NCI-H2107 treated with DMSO at 0.1 percent for 48 hours (cell line): ENCODE results near the gene DNAAF8.

Experiments
- DNase-seq: peaks from one replicate; lab custom pipeline; 2025; ENCODE audit not compliant: unreplicated experiment; lab: John Stamatoyannopoulos, UW

The DNAAF8 gene

DNA sequence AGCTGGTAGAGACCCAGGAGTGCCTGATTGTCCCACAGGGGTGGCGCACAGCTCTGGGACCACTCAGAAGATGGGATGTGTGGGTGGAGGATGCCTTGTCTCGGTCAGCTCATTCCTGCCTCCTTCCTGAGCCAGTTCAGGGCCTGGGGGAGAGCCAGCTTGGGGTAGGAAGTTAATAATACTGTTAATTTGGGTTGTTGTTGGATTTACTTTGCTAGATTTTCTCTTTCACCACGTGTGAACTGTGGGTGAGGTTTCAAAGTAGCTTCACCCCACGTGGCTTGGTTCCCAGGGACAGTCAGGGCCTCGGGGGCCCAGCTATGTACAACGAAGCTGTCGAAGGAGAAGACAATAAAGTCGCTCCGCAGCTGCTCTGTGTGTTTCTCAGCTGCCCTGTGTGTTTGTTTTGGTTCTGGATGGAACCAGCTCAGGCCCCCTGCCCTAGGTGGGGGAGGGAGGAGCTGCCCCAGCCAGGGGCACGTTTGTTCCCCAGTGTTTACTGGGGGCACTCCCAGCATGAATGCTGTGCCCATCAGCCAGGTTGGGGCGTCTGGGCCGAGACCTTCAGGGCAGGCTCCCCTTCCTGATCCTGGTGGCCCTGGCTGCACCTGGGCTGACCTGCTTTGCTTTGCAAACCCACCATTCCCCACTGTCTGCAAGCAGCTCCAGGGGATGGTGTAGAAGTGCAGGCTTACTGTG is 38.7 kb upstream of the DNAAF8 start:
- DNase-seq = no peak

- no peak for DNase-seq
Observed at GRCh38 chr16:4696172-4696904, 38.0 kb upstream of the DNAAF8 start.

GRCh38 chr16:4696905-4697847 is 37.2 kb upstream of the DNAAF8 start:
- no peak for DNase-seq

GRCh38 chr16:4697848-4698291 is 36.5 kb upstream of the DNAAF8 start:
- DNase-seq = no peak

DNA sequence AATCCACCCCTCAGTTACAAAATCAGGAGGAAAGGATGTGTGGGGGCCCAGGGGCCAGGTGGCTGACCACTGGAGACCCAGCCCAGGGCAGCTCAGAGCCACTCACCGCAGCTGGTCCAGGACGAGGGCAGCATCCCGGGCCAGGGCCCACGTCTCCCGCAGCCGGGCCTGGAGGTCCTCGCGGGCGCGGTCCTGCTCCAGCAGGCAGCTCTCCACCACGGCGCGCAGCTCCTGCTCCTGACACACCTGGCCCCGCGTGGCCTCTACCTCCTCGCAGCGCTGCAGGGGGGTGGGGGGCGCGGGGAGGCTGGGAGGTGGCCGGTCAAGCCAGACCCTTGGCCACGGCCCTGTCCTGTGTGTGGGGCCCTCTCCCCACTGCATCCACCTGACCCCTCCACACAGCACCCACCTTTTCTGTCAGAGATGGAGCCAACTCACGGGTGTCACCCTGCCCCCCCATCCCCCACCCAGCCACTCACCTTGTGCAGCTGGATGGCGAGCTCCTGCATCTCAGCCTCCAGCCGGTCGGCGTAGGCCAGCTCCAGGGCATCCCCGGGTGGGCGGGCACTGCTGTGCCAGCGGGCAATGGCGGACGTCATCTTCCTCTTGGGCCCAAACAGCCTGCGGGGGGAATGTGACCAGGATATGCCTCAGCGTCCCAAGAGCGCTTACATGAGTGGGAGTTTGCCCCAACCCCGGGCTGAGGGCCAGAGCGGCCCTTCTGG is 35.9 kb upstream of the DNAAF8 start:
- no peak for DNase-seq

DNA sequence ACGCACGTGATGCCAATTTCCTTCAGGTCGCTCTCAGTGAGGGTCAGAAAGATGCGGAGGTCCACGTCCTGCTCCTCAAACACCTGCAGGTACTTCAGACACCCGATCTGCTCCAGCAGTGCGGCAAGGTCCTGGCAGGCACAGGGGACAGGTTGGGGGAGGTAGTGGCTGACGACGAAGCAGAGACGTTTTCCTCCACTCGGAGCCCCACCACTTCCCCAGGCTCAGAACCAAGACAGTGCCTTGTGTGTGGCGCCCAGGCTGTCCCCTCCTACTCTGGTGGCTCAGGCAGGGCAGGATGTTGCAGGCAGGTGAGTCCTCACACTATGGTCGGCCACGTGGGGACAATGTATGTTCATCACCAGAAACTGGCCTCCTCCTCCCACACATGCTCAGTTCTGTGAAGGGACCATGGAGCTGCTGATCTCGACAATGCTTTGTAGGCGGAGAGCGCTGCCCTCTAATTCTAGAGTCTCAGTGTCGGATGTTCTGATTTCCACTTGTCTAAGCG is 35.2 kb upstream of the DNAAF8 start:
- DNase-seq = no peak

DNA sequence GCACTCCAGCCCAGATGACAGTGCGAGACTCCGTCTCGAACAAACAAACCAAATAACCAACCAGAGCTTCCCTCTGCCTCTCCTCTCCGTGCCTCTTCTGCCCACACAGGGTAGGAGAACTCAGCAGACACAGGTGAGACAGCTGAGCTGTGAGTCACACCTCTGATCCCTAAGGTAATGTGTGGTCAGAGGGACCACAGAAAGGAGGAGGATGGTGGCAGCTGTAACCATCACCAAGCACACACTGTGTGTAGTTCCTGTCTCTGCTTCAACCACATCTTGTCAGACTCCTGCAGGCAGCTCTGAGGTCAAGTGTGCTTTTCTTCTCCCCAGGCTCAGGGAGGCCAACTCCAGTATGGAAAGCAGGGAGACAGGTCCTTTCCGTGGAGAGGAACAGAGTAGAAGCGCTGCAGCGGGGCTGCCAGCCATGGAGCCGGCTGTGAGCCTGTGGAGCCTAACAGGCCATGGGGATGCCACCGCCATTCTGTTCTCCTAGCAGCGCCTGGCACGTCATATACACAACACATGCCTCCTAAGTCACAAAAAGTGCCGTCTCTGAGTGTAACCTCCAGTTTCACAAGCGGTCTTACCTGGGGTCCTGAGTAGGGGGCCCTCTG is 33.8 kb upstream of the DNAAF8 start:
- DNase-seq = no peak

DNA sequence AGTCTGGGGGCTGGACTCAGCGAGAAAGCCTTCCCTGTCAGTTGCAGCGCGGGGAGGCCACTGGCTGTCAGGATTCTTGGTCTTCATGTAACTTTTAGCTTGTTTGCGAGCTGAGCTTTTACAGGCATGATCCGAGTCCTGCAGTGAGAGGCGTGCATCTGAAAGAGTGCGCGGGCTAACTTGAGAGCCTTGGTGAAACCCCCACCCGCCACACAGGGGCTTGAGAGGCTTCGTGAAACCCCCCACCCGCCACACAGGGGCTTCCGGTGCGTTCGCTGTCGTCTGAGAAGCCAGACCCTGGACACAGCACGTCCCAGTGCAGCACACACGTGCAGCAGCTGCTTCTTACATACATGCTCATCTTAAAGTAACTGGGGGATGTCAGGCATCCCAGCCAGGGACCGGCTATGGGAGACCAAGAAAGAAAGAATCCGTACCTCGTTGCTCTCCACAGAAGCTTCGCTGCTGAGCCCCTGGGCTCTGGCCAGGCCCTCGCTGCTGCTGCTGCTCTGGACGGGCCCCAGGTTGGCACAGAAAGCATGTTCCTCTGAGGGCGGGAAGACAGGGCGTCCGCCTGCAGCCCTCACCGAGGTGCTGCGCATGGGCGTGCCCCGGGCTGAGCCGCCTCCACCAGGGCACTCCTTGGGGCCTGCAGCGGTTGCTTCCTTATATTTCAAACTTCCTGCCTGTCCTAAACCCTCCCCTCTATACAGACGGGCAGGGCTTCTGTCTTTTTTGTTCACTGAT is 33.2 kb upstream of the DNAAF8 start:
- DNase-seq = no peak

DNA sequence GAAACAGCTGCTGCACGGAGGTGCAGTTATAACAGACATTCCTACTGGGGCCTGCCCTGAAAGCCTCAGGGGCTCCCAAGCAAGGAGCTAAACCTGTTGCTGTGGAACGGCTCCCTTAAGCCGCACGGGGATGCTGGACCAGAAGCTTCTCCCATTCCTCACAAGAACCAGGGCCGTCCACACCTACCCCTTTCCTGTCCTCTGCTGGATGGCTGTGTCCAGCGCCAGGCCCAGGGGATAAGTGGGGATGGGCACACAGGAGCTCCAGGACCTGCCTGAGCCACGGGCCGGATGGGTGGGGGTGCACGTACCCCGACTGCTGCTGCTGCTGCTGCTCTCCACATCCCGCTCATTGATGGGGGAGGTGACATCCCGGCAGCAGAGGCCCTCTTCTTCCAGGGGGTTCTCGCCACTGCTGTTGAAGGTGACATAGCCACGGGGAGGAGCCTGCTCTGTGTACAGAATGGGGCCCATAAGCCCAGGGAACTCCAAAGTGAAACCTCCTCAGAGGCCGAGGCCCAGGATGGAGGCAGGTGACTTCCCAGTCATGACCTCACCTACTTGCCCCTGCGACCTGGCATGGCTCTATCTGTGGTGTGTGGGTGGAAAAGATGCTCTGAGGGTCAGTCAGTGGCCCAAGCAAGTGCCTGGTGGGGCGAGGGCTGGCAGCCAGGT is 32.4 kb upstream of the DNAAF8 start:
- no peak for DNase-seq

- no peak for DNase-seq
Observed at GRCh38 chr16:4702466-4702808, 31.9 kb upstream of the DNAAF8 start.

DNA sequence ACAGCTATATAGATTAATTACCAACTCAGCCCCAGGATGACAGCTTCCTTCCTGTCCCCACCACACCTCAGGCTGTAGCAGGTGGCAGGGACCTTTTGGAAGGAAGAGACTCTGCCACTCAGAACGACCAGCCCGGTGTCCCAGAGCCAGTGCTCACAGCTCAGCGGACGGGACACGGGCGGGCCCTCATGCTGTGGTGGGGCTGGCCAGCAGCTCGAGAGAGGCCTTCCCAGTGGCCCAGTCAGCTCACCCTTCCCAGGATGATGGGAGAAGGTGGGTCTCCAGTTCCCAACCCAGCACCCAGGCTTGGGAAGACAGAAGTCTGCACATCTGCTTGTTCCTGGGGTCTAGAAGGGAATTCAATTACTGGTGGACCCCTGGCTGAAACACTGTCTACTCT is 30.4 kb upstream of the DNAAF8 start:
- DNase-seq = no peak

DNA sequence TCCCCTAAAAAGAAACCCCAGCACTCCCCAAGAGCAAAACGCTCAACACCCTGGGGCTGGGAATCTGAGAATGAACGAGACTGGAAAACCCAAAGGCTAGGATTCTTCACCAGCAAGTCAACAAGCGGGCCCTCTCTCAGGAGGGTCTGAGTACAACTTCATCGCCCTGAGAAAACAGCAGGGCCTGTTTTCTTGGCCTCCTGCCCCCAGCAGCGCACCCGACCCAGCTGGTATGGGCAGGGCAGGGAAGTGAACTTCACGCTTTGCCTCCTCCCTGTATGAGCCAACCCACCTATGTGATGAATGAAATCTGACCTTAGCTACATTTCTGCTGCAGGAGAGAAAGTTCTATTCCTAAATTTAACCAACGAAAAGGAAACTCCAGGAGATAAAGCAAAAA is 29.8 kb upstream of the DNAAF8 start:
- DNase-seq = no peak

DNA sequence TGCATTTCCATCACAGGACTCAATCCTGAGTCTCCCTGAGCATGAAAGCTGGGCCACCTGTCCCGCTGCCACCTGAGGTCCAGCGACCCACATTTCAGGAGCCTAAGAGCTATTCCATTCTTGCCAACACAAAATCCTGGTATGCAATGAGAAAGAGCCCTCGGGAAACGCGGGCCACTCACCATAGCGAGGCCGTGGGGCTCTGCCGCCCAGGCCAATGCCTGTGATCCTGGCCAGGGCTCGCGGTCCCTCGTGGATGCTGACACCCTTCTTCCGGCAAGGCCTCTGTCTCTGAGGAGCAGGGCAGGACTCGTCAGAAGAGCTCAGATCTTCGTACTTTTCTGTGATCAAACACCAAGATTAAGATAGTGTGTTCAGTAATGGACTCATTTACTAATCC is 29.4 kb upstream of the DNAAF8 start:
- no peak for DNase-seq

DNA sequence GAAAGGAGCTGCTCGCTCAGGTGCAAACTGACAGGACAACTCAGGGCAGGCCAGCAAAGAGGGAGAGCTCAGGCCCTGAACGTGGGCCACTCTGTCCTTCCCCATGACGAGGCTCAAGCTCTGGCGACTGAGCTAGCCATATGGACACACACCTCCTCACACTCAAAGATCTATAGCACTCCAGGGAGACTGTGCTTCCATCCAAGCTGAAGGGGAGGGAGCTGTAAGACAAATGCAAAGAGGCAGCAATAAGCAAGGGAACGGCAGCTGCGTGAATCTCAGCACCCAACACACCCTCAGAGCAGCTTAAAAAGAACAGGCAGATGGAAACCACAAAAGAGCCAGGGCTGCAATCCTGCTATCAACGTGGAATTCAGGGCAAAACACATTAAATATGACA is 27.5 kb upstream of the DNAAF8 start:
- no peak for DNase-seq

DNA sequence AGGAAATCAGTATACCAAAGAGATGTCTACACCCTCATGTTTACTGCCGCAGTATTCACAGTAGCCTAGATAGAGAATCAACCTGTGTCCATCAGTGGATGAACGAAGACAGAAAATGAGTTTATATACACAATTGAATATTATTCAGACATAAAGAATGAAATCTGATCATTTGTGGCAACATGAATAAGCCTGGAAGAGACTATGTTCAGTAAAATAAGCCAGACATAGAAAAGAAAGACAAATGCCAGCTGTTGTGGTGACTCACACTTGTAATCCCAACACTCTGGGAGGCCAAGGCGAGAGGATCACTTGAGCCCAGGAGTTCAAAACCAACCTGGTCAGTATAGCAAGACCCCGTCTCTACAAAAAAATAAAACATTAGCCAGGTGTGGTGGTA is 24.9 kb upstream of the DNAAF8 start:
- DNase-seq = no peak

GRCh38 chr16:4713663-4714501 is 20.5 kb upstream of the DNAAF8 start:
- no peak for DNase-seq

- DNase-seq = no peak
Observed at GRCh38 chr16:4714996-4715395, 19.3 kb upstream of the DNAAF8 start.

DNA sequence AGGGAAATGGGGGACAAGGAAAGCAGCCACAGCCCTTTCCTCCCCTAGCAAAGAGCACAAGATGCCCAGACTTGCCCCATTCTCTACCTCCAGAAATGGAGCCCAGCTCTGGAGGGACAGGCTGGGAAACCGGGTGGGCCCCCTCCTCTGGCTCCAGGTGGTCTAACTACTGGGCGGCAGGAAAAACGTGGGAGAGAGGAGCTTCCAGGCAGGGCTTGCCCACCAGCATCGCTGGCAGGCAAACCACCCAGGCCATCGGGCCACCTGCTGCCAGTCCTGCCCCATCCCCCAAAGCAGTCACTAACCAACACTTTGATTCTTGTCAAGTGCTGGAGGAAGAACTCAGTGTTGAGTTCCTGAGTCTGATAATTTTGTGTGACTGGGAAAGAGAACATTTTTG is 15.9 kb upstream of the DNAAF8 start:
- DNase-seq = no peak
